Kidney tubule cell (primary cell): ENCODE measurements around the gene CSGALNACT2.

Experiments
- DNase-seq: peaks from one replicate; pipeline ENCODE4 v3.0.0-alpha.2; 2018; ENCODE audit warnings: low spot score

Gene CSGALNACT2

DNA sequence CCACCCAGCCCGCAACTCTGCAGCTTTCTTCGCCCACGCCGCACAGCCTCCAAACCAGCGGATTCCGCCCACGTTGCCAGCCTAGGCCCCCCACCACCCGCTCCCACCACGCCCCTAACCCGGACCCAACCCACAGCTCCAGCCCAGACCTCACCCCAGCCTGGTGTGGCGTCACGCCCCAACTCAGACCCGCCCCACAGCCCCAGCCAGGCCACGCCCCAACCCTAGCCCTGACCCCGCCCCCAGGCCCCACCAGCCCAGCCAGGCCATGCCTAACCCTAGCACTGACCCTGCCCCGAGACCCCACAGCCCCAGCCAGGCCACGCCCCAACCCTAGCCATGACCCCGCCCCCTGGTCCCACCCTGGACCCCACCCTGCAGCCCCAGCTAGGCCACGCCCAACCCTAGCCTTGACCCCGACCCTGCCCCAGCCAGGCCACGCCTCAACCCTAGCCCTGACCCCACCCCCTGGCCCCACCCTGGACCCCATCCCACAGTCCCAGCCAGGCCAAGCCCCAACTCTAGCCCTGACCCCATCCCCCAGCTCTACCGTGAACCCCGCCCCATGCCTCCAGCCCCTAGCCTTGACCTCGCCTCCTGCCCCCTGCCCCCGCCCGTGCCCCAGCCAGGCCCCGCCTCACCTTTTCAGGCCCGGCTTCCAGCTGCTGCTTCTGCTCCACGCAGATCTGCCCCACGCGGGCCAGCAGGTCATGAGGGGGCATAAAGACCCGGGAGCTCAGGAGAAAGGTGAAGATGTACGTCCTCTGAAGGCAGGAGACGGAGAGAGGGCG is 64.6 kb downstream of the CSGALNACT2 start:
- no peak for DNase-seq

DNA sequence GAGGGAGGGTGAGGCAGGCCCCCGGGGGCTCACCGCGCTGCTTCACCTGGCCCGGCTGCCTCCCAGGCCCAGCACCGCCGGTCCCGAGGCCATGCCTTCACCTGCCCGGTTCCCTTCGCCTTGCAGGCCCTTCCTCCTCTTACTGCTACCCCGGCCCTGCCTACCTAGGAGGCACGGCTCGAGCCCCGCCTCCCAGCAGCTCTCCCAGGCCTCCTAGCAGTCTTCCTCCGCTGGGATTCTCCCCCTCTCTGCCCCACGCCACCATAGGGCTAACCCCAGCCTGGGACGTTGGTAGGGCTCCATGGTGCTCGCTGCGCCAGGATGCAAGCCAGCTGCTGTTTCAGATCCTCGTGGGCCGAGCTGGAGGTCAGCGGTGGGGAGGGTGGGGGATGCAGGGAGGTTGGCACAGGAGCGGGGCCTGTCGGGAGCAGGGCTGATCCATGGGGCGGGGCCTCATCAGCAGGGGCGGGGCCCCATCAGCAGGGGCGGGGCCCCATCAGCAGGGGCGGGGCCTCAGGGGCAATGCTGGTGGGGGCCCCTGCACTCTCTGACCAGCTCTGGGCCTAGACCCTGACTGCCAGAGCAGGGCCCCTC is 65.3 kb downstream of the CSGALNACT2 start:
- no peak for DNase-seq

DNA sequence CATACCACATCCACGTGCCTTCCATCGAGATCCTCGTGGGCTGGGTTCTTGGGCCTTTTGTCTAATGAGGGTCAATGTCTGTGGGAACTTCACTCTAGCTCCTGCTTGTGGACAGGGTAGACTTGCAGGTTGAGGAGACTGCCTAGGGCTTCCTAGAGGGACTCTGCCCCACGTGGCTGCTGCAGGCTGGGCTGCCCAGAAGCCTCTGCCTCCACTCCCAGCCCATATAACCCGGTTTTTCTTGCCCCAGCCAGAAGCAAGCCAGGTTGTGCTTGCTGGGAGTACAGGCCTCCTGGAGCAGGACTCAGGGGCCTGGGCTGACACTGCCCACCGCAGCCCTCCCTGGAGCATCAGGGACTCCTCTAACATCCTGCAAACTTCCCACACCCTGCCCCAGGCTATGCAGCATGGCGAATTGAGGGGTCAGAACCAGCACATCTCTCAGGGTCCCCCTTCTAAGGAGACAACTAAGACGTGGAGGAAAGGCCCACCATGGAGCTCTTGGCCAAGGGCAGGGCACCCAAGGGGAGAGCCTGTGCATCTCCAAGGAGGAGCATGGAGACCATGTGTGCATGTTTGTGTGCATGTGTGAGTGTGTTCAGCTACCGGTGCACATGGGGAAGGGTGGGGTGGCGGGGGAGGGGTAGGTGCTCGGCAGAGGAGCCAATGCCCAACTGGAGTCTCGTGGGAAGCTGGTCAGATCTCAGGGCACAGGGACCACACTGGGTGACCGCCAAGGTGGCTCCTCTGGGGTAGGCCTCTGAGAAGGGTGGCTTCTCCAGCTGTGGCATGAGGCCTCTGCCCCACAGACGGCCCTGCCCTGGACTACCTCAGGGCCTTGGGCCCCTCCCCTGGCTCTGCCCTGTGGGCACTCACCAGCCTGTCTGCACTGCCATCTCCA is 66.0 kb downstream of the CSGALNACT2 start:
- DNase-seq: no peak

DNA sequence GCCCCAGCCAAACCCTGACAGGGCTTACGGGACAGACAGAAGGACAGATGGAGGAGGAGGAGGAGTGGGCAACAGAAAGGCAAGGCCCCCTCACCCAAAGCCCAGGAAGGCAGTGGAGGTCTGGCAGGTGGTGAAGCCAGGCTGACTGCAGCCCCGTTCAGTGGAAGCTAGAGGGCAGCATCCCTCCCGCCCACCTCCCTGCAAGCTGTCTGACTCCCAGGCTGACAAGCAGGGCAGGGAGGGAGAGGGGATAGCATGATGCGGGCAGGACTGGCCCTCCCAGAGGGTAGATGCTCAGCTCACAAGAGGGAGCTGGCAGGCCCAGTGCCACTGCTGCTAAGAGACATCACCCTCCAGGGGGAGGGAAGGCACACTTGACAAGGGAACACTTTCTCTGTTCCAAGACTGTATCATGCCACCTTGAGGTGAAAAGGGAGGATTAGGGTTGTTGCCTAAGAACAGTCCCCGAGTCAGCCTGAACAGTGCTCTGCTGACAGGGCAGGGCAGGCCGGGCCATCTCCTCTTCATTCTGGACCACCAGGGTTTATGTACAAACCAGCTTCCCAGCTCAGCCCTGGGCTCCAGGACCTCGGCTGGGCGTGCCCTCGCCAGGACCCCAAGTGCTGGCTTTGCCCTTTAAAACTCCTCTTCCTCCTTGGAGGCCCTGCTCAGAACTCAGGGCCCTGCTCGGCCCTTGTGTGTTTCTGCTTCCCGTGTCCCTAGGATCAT is 66.9 kb downstream of the CSGALNACT2 start:
- peak; percentile 67 for DNase-seq

DNA sequence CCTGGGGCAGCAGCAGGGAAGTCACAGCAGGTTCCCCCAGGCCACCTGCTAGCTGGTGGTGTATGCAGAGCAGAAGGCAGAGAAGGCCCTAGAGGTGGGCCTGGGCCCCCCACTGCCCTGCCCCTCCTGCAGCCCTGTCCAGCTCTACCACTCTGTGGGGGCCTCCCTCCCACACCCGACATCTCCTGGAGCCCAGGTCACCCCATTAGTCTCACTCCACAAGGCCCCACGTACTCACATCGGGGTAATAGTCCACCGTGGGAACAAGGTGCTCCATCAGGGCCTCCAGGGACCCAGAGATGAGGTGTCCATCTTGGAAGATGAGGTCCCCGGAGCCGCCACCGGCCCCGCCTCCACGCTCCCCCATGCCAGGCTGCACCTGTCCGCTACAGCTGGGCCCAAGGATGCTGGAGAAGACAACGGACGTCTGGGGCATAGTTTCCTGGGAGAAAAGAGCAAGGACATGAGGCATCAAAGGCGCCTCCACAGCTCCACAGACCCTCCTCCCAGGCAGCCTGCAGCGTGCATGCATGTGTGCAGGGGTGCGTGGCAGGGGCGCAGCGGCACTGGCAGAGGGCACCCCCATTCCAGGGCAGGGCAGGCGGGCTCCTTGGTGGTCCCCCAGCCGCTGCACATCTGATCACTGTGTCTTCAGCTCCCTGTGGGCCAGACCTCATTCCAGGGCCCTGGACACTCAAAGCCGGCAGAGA is 67.6 kb downstream of the CSGALNACT2 start:
- no peak for DNase-seq

DNA sequence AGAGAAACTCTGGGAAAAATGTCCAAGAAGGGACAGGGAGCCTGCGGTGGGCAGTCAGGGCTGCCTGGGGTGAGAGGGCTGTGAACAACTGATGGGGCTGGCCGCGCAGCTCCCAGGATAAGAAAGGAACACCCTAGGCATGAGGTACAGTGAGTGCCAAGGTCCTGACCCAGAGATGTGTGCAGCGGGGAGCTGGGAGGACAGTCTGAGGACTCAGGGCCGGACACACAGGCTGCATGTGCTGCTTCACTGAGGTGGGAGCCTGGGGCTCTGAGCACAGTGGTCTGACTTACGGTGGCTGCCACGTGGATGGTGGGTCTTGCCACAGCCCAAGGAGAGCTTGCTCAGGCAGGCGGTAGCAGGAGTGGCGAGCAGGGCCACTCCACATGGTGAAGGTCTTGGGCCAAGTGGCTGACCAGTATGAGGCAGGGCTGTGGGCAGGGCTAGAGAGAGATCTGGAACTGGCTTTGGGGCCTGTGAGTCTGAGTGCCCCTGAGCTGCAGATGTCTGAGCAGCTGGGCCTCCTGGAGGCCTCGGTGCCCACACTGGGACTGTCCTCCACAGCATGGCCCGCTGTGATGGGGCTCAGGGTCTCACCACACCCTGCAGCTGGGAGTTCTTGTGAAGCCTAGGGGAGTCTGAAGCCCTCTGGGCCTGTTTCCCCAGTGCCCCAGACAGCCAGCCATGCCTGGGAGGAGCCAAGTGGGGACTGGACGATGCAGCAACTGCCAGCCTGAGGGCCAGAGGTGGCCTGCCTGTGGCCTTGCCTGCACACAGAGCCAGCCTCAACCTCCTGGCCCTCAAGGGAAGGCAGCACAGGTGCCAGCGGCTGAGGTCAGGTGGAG is 68.4 kb downstream of the CSGALNACT2 start:
- DNase-seq: no peak

DNA sequence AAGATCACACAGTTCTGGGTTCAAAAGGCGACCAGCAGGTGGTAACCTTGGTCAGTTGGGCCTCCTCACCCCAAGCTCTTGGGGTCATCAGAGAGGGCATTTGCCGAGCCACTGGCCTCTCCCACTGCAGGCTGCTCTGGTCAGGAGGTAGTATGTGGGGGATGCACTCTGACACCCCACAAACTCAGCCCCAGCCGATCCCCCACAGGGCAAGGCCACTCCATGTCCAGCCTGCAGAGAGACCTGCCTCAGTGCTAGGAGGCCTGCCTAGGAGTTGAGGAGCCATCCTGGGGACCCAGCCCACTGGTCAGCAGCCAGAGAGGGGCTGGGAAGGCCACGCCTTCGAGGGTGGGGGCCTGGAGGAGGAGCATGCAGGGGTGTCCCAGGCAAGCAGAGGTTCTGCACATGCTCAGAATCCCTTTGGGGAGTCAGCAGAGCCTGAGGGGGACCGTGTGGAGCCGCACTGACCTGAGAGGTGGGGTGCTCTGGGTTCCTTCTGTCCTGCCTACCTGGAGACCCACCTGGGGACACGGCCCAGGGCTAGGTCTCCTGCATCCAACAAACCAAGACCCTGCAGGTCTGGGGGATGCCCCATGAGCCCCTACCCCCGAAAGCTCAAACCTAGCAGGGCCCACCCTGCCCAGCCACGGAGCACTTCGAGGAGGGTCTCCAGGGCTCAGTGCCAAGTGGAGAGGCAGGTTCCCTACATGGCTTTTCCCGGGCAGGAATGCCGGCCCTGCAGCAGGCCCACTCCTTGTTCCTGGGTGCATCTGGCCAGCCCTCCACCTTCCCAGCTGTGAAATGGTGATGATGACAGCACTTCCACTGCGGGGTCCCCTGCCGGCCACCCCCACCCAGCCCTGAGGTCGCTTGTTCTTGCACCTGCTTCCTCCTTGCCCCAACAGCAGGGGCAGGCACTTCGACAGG is 70.2 kb downstream of the CSGALNACT2 start:
- DNase-seq: no peak

DNA sequence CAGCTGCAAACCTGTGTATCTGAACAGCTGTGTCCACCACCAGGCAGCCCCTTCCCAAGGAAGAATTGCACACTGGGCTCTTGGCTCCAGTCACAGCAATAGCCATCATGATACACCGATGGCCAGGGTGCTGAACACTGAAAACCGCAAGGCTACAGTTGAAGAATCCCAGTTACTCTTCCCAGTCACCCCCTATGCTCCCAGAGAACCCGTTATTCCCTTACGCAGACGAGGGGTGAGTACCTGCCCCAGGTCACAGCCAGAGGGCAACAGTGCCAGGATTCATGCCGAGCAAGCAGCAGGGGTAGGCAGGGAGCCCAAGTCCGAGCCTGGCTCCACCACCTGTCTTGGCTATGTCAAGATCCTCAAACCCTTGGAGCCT is 70.8 kb downstream of the CSGALNACT2 start:
- DNase-seq: no peak

DNA sequence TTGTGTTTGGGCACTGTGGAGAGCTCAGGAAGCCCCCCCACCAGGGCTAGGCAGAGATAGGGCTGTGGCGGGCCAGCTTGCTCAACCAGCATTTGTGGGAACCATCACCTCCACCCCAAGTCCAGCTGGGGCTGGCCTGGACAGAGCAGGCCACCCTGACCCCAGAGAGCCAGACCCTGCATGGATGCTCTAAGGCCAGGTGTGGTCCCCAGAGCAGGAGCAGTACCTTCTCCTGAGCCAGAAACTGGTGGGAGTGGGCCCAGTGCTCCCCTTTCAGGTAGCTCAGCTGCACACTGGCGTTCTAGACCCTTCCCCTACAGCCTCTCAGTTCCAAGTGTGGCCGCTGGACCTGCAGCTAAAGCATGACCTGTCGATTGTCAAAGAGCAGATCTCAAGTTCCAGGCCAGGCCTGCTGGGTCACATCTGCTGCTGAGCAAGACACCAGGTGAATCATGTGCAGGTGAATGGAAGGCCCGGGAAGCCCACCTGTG is 71.5 kb downstream of the CSGALNACT2 start:
- no peak for DNase-seq

DNA sequence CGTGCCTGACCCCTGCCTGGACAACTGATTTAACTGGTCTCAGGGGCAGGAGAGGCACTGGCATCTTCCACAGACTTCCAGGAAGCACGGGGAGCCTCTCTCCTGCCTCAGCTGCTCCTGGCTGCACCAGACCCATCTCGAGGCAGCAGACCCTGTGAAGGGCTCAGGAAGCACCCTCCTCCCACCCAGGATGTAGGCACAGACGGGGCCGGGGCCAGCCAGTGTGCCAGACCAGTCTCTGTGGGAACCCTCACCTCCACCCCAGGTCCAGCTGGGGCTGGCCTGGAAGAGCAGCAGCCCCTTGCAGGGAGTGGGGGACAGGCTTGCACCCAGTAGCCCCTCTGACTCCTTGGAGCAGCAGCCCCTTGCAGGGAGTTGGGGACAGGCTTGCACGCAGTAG is 72.3 kb downstream of the CSGALNACT2 start:
- DNase-seq: no peak

DNA sequence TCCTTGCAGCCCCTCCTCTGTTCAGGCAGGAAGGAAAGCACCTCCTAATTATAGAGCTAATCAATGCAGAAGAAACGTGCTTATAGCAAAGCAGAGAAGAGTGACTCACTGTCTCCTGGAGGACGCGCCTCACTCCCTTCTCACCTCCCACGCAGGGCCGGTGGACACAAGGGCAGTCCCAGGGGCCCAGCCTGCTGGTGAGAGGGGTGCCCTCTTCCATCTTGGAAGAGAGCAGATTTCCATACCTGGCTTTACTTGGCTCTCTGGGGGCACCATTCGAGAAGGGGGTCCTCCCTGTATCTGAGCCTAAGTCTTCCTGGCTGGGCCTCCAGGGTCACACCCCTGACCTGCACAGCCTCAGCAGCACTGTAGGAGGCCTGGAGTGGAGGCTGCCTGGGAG is 72.8 kb downstream of the CSGALNACT2 start:
- peak; percentile 47 for DNase-seq

DNA sequence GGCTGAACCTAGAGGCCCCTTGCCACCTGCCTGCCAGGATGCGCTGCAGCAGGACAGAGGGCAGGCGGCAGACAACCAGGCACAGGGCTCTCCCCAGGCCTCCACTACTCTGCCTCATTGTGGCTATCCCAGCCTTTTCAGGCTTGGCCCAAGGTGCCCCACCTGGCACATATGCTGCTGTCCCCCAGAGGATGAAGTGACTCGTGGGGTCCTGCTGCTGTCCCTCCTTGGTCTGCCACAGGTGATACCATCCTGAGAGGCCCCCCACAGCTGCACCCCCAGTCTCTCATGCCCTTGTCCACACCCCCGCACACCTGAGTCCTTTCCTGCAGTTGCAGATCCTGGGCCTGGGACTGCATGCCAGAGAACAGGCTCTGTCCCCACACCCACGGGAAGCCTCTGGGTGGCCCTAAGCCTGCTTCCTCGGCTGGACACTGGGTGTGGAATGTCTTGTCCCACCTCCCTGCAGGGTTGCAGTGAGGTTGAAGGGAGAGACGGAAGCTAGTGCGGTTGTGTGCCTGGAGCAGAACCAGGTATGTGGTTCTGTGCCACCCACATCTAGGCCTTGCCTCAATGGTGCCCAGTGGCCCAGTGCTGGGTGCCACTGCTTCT is 73.3 kb downstream of the CSGALNACT2 start:
- DNase-seq: no peak

DNA sequence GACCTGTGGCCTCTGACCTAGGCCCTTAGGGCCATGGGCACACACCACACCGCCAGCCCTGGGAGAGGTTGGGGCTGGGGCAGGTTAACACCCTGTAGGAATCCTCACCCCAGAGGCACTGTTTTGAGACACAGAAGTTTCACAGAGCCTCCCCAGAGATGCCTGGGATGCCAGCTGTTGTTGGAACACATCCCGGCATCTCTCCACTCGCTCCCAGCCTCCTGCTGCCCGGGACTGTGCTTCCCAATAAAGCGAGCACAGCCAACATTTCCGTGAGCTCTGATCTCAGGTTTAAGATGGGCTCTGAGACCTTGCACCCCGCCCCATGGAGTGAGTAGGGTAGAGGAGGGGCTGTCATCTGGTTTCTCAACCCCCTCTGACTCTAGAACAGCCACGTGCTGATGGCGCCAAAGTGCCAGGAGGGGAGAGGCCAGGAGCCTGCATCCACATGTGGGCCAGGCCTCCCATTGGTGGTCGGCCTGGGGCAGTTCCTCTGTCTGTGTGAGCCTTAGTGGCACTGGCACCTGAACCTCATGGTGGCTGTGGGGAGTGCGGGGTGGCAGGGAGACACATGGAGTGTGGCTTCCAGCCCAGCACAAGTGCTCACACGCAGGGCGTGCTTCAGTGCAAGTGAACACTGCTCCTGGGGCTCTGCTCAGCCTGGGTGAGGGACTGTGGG is 73.9 kb downstream of the CSGALNACT2 start:
- no peak for DNase-seq

DNA sequence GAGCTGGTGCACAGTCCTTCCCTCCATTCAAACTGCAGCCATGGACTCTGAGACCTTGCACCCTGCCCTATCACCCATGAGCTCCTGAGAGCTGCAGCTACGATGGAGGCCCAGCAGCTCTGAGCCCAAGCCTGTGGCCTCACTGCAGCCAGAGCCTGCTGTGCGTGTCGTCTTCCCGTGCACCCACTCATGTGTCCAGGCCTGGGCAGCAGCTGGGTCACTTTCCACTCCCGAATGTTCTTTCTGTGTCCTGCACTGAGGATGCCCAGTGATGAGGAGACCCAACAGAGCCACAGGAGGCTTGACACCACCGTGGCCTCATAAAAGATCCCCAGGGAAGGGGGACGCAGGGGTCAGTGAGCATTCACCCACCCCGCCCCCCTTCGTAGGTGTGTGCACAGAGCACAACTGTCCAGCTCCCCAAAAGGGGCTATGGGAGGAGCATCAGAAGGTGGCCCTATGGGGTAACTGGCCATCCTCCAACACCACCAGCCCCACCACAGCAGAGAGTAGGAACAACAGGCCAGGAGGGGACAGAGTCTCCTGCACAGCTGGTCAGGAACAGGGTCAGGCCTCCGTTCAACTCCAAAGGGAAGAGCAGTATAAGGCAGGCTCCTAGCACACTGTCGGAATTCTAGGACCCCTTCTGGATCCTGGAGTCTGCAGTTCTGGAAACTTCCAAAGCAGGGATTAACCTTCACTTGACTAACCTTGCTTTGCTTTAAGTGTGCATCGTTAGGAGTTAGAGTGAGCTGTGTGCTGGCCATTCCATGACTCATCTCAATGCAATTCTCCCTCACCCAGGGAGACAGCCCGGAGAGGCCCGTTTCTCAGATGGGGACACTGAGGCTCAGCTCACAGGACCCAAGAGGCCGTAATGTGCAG is 76.1 kb downstream of the CSGALNACT2 start:
- DNase-seq: peak; percentile 43

DNA sequence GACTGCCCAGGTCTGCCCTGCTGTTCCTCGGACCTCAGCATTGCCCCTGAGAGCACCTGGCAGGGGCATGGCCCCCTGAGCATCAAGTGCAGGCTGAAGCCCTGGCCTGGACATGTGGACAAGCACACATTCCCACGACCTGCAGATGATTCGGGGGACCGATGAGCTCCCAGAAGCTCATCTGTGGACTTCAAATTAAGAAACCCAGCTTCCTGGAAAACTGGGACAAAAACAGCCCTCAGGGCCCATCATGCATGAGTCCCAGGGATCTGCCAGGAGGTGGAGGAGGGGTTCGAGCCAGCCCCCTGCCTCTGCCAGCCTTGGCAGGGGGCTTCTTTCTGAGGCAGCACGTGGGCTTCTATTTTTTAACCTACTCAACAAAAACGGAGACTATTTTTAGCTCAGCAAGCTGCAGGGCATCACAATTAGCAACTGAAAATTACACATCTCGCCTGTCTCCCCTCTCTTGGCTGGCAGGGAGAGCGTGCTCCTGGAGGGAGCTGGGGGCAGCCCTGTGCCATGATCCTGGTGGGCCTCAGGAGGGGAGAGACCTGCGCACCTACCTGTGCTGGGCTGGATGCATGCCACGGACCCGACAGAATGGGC is 76.8 kb downstream of the CSGALNACT2 start:
- no peak for DNase-seq

DNA sequence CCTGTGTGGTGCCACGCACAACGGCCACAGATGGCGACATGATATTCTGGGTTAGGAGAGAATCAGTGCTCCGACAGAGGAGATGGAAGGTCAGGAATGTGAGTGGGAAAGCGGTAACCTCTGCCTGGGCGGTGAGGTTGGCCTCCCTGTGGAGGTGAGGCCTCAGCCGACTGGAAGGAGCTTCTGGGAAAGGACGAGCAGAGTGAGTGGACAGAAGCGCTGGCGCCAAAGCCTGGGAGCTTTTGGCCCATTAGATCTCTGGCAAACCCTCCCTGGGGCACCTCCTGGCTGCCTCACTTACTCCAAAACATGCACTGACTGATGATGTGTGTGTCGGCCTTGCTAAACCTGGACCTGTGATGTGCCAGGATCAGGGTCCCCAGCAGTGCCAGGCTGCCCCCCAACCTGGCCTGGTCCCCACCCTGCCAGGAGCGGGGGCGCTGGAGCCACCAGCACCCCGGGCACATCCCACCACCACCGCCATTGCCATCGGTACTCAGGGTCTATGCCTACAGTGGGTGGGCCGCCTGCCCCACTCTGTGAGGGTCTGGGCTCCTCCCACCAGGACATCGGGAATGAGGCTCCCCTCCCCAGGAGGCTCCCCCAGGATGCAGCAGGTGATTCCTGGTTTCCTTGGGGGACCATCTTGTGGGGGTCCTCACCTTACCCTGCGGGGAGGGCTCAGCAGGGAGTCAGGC is 77.7 kb downstream of the CSGALNACT2 start:
- no peak for DNase-seq
